H9 (cell line): ENCODE data around the gene BMP7. TPM values are rescaled to one million over a fixed set of nuclear protein-coding genes. Genes with fewer than 3 reads are reported as not detected.

Experiments used
- DNase-seq: peaks from one replicate; pipeline ENCODE4 v3.0.0-alpha.2; 2017
- H2AFZ ChIP-seq: one replicate; pipeline ENCODE4 v1.6.1; 2013; ENCODE audit warnings: mild to moderate bottlenecking, low read length, control low read depth, moderate library complexity
- H2AK5ac ChIP-seq: 2 replicates; pipeline ENCODE4 v1.6.1; 2013; ENCODE audit warnings: low read length, control low read depth, mixed read lengths; ENCODE audit not compliant: insufficient read length
- H2BK120ac ChIP-seq: one replicate; pipeline ENCODE4 v1.6.1; 2013; ENCODE audit warnings: low read depth, mild to moderate bottlenecking, low read length, control low read depth, inconsistent platforms; ENCODE audit not compliant: poor library complexity, severe bottlenecking
- H2BK12ac ChIP-seq: 2 replicates; pipeline ENCODE4 v1.6.1; 2013; ENCODE audit warnings: low read length, control low read depth, mixed read lengths, low read depth; ENCODE audit not compliant: insufficient read length
- H2BK15ac ChIP-seq: 2 replicates; pipeline ENCODE4 v1.6.1; 2013; ENCODE audit warnings: low read depth, low read length, control low read depth
- H2BK20ac ChIP-seq: one replicate; pipeline ENCODE4 v1.6.1; 2013; ENCODE audit warnings: low read depth, mild to moderate bottlenecking, low read length, control low read depth, inconsistent platforms; ENCODE audit not compliant: poor library complexity, severe bottlenecking
- H2BK5ac ChIP-seq: 2 replicates; pipeline ENCODE4 v1.6.1; 2013; ENCODE audit warnings: low read length, control low read depth, mixed read lengths; ENCODE audit not compliant: insufficient read length
- H3K14ac ChIP-seq: 2 replicates; pipeline ENCODE4 v1.6.1; 2013; ENCODE audit warnings: low read length, control low read depth; ENCODE audit not compliant: insufficient read depth
- H3K18ac ChIP-seq: 2 replicates; pipeline ENCODE4 v1.6.1; 2013; ENCODE audit warnings: low read depth, mild to moderate bottlenecking, mixed read lengths, low read length, control low read depth; ENCODE audit not compliant: insufficient read length
- H3K23ac ChIP-seq: 2 replicates; pipeline ENCODE4 v1.6.1; 2013; ENCODE audit warnings: low read length, control low read depth, mixed read lengths, low read depth; ENCODE audit not compliant: insufficient read length
- H3K23me2 ChIP-seq: 2 replicates; pipeline ENCODE4 v1.6.1; 2013; ENCODE audit warnings: low read depth, mild to moderate bottlenecking, mixed read lengths, low read length, control low read depth; ENCODE audit not compliant: insufficient read length, poor library complexity, severe bottlenecking
- H3K27ac ChIP-seq: 2 replicates; pipeline ENCODE4 v1.5.1; 2013; ENCODE audit warnings: low read length, control low read depth, mixed read lengths, low read depth; ENCODE audit not compliant: insufficient read length
- H3K27me3 ChIP-seq: 2 replicates; pipeline ENCODE4 v1.6.1; 2013; ENCODE audit warnings: low read length, control low read depth, inconsistent platforms; ENCODE audit not compliant: insufficient read depth
- H3K4ac ChIP-seq: 2 replicates; pipeline ENCODE4 v1.6.1; 2013; ENCODE audit warnings: low read depth, mild to moderate bottlenecking, control low read depth, inconsistent platforms, low read length, moderate library complexity
- H3K4me1 ChIP-seq: 2 replicates; pipeline ENCODE4 v1.6.1; 2013; ENCODE audit warnings: low read length, control low read depth, inconsistent platforms; ENCODE audit not compliant: insufficient read depth
- H3K4me2 ChIP-seq: 2 replicates; pipeline ENCODE4 v1.6.1; 2013; ENCODE audit warnings: low read length, control low read depth, mixed read lengths; ENCODE audit not compliant: insufficient read length, insufficient read depth
- H3K56ac ChIP-seq: 2 replicates; pipeline ENCODE4 v1.6.1; 2013; ENCODE audit warnings: low read depth, mild to moderate bottlenecking, mixed read lengths, low read length, control low read depth; ENCODE audit not compliant: insufficient read length
- H3K79me1 ChIP-seq: 2 replicates; pipeline ENCODE4 v1.6.1; 2013; ENCODE audit warnings: low read depth, mild to moderate bottlenecking, moderate library complexity, low read length, control low read depth, inconsistent platforms; ENCODE audit not compliant: insufficient read depth, poor library complexity, severe bottlenecking
- H3K79me2 ChIP-seq: 2 replicates; pipeline ENCODE4 v1.6.1; 2013; ENCODE audit warnings: low read length, control low read depth, inconsistent platforms; ENCODE audit not compliant: insufficient read depth
- H3K9ac ChIP-seq: 2 replicates; pipeline ENCODE4 v1.6.1; 2013; ENCODE audit warnings: low read length, control low read depth, mixed read lengths; ENCODE audit not compliant: insufficient read length; ENCODE audit errors: extremely low read depth
- H3K9me3 ChIP-seq: one replicate; pipeline ENCODE4 v1.6.1; 2013; ENCODE audit warnings: low read depth, low read length, inconsistent platforms; ENCODE audit not compliant: control insufficient read depth
- H3T11ph ChIP-seq: one replicate; pipeline ENCODE4 v1.6.1; 2013; ENCODE audit warnings: mild to moderate bottlenecking, low read length, control low read depth, inconsistent platforms
- H4K20me1 ChIP-seq: one replicate; pipeline ENCODE4 v1.6.1; 2013; ENCODE audit not compliant: control insufficient read depth, insufficient read length, insufficient read depth
- H4K5ac ChIP-seq: 2 replicates; pipeline ENCODE4 v1.6.1; 2013; ENCODE audit warnings: low read depth, mild to moderate bottlenecking, mixed read lengths, low read length, control low read depth; ENCODE audit not compliant: insufficient read length
- H4K8ac ChIP-seq: replicated peaks from 2 replicates; pipeline ENCODE4 v1.6.1; 2013; ENCODE audit warnings: low read length, control low read depth, mixed read lengths, low read depth; ENCODE audit not compliant: insufficient read length
- H4K91ac ChIP-seq: 2 replicates; pipeline ENCODE4 v1.6.1; 2013; ENCODE audit warnings: low read depth, mild to moderate bottlenecking, moderate library complexity, mixed read lengths, low read length, control low read depth; ENCODE audit not compliant: insufficient read length
- H3K27ac Mint-ChIP-seq, 3 experiments: 2 replicates in 2 of 3; 3 replicates in 1 of 3; pipeline ENCODE4 v1.8.0; 2020 to 2021; ENCODE audit warnings: mixed read lengths in 3 of 3, mild to moderate bottlenecking in 1 of 3, moderate library complexity in 1 of 3
- H3K27me3 Mint-ChIP-seq: 2 replicates; pipeline ENCODE4 v1.8.0; 2021; ENCODE audit warnings: low read depth, mild to moderate bottlenecking, moderate library complexity, mixed read lengths
- H3K36me3 Mint-ChIP-seq, 3 experiments: 2 replicates in 2 of 3; 3 replicates in 1 of 3; pipeline ENCODE4 v1.8.0; 2020 to 2021; ENCODE audit warnings: low read depth in 3 of 3, mixed read lengths in 3 of 3; ENCODE audit not compliant: insufficient read depth in 1 of 3
- H3K4me1 Mint-ChIP-seq, 2 experiments: 2 replicates each; pipeline ENCODE4 v1.8.0; 2020; ENCODE audit warnings: mixed read lengths in 2 of 2
- H3K4me3 Mint-ChIP-seq, 2 experiments: 2 replicates in 1 of 2; 3 replicates in 1 of 2; pipeline ENCODE4 v1.8.0; 2020 to 2021; ENCODE audit warnings: mild to moderate bottlenecking in 2 of 2, mixed read lengths in 2 of 2, moderate library complexity in 1 of 2
- H3K9me3 Mint-ChIP-seq, 2 experiments: 2 replicates in 1 of 2; 3 replicates in 1 of 2; pipeline ENCODE4 v1.8.0; 2020; ENCODE audit warnings: mild to moderate bottlenecking in 2 of 2, mixed read lengths in 2 of 2, moderate library complexity in 1 of 2
- WGBS: extraction: QIAGEN DNeasy Blood & Tissue Kit; methylation state at CpG from one replicate; pipeline ENCODE4 v1.1.7; 2013; ENCODE audit warnings: missing lambda C conversion rate, low lambda C conversion rate, mixed read lengths; ENCODE audit not compliant: insufficient read length; ENCODE audit errors: extremely low coverage; 5-methylcytosine and 5-hydroxymethylcytosine counted together
- total RNA-seq: library from RNA; stranded (reverse); gene quantifications from 2 replicates; pipeline ENCODE4 v1.2.1, GENCODE V29; 2021
- TF ChIP-seq, protein P1 (sequence below): fragments of 200-600 bp; sonication (generic); conservative IDR thresholded peaks from 3 replicates; pipeline ENCODE4 v1.8.0; 2021; ENCODE audit warnings: antibody characterized with exemption, mild to moderate bottlenecking

Gene BMP7
- total RNA-seq, 1 experiment from 2014 or later, result 17.7 TPM

DNA sequence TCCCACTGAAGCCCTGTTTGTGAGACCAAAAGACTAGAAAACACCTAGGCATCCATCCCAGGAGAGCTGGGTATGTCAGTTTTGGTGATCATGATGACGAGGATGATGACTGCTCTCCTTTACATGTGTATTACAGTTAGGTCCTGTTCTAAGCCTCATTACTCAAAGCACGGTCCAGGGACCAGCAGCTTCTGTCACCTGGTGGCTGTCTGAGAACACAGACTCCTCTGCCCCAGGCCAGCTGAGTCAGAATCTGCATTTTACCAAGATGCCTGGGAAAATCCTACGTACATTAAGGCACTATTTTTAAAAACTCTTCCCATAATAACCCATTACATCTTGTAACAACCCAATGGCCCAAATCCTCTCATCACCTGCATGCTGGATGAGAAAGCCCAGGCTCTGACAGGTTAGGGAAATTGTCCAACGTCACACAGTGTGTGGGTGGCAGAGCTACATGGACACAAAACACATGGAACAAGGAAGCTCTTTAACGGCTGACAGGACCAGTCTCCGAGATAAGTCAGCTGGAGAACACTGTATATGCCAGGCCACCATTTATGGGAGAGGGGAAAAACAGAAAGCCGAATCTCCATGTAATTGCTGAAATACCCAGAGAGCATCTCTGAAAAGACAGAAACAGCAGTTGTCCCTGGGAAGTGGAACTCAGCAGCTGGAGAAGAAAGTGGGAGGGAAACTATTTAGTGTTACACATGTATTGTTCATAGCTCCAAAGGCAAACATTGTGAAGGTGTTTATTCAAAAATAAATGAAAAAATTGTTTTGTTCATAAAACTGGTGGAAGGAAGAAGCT lies 65.4 kb downstream of the BMP7 start:
- Mint-ChIP-seq H3K36me3 (peaks cover 0 to 9% (median 6%) of the 10 kb centered on the region in 3 experiments; a peak in 2 of 7 replicates), H3K27ac (no peak overlapping the region; a peak in 2 of 7 replicates), H3K4me3 (no peak overlapping the region), H3K27me3 (peaks cover 2% of the 10 kb centered on the region), H3K4me1 (peaks cover 30 to 35% of the 10 kb centered on the region in 2 experiments), H3K9me3 (no peaks in the 10 kb centered on the region)
- Histone ChIP-seq H2AK5ac (no peak overlapping the region), H4K91ac (no peak overlapping the region), H3K27ac (no peak overlapping the region), H3K79me1 (no peaks in the 10 kb centered on the region), H2BK20ac (no peak overlapping the region), H4K20me1 (no peaks in the 10 kb centered on the region), H2BK120ac (no peak overlapping the region), H2BK15ac (no peak overlapping the region), H3K18ac (no peak overlapping the region), H3K14ac (no peak overlapping the region), H3K23me2 (no peaks in the 10 kb centered on the region), H2BK12ac (no peak overlapping the region), H3K9ac (no peak overlapping the region), H3K23ac (no peak overlapping the region), H3K4ac (no peak overlapping the region), H3K27me3 (no peaks in the 10 kb centered on the region), H4K5ac (no peak overlapping the region), H3T11ph (no peak overlapping the region), H3K9me3 (no peaks in the 10 kb centered on the region), H3K4me2 (no peak overlapping the region), H2AFZ (no peak overlapping the region), H3K4me1 (0 out of 2 replicates have a peak, but pooled peaks cover 2% of the 10 kb centered on the region), H4K8ac (no peak overlapping the region), H2BK5ac (no peak overlapping the region), H3K79me2 (no peaks in the 10 kb centered on the region), H3K56ac (no peak overlapping the region)
- DNase-seq, result no peak
- TF ChIP-seq, protein P1, sequence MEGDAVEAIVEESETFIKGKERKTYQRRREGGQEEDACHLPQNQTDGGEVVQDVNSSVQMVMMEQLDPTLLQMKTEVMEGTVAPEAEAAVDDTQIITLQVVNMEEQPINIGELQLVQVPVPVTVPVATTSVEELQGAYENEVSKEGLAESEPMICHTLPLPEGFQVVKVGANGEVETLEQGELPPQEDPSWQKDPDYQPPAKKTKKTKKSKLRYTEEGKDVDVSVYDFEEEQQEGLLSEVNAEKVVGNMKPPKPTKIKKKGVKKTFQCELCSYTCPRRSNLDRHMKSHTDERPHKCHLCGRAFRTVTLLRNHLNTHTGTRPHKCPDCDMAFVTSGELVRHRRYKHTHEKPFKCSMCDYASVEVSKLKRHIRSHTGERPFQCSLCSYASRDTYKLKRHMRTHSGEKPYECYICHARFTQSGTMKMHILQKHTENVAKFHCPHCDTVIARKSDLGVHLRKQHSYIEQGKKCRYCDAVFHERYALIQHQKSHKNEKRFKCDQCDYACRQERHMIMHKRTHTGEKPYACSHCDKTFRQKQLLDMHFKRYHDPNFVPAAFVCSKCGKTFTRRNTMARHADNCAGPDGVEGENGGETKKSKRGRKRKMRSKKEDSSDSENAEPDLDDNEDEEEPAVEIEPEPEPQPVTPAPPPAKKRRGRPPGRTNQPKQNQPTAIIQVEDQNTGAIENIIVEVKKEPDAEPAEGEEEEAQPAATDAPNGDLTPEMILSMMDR, result no peak
- no CpG with 5 or more reads among the region's 7 CpGs for WGBS
